ENCODE results near the gene FYB1.

DNA sequence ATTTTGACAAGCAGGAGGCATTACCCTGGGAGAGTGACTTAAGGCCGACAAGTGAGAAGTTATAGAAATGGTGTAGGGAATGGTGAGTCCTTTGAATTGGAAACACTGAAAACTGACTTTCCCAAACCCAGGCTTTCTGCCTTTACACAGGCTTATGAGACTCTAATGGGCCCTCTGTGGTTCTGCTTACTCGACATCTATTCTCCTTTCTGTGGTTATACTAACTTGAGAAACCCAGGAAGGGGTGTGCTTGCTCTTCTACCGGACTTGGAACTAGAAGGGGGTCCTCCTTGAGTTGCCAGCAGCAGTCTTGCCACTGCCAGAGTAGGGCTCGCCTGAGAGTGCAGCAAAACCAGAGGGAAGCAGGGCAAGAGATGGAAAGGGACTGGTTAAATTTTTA, 63.3 kb downstream of the FYB1 start:
- TF ChIP-seq, protein P1, sequence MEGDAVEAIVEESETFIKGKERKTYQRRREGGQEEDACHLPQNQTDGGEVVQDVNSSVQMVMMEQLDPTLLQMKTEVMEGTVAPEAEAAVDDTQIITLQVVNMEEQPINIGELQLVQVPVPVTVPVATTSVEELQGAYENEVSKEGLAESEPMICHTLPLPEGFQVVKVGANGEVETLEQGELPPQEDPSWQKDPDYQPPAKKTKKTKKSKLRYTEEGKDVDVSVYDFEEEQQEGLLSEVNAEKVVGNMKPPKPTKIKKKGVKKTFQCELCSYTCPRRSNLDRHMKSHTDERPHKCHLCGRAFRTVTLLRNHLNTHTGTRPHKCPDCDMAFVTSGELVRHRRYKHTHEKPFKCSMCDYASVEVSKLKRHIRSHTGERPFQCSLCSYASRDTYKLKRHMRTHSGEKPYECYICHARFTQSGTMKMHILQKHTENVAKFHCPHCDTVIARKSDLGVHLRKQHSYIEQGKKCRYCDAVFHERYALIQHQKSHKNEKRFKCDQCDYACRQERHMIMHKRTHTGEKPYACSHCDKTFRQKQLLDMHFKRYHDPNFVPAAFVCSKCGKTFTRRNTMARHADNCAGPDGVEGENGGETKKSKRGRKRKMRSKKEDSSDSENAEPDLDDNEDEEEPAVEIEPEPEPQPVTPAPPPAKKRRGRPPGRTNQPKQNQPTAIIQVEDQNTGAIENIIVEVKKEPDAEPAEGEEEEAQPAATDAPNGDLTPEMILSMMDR (IDR thresholded peaks at IDR 0.05), result no peak
- no peak for TF ChIP-seq EP300 (IDR thresholded peaks at IDR 0.05)
- TF ChIP-seq POLR2A (IDR thresholded peaks at IDR 0.05), result no peak

Data from suprapubic skin (tissue), 3 donors.